HAP-1 (cell line): ENCODE results near the gene LHX6.

Experiments used
- DNase-seq, 2 experiments: peaks; one replicate each; pipeline ENCODE4 v3.0.0-alpha.2; 2016 to 2020; ENCODE audit warnings: low spot score in 2 of 2
- H3K27me3 ChIP-seq: fragments of 250-450 bp; sonication (Bioruptor Pico); 2 replicates; pipeline ENCODE4 v1.5.1; 2020; ENCODE audit warnings: low read depth, mild to moderate bottlenecking, moderate library complexity
- H3K36me3 ChIP-seq: fragments of 250-450 bp; sonication (Bioruptor Pico); replicated peaks from 2 replicates; pipeline ENCODE4 v1.5.1; 2020; ENCODE audit warnings: mild to moderate bottlenecking
- H3K4me1 ChIP-seq: fragments of 250-450 bp; sonication (Bioruptor Pico); 2 replicates; pipeline ENCODE4 v1.5.1; 2020; ENCODE audit warnings: mild to moderate bottlenecking
- H3K4me3 ChIP-seq: fragments of 250-450 bp; sonication (Bioruptor Pico); 2 replicates; pipeline ENCODE4 v1.5.1; 2020; ENCODE audit warnings: mild to moderate bottlenecking, moderate library complexity
- H3K9me3 ChIP-seq: fragments of 250-450 bp; sonication (Bioruptor Pico); 2 replicates; pipeline ENCODE4 v1.5.1; 2020; ENCODE audit warnings: mild to moderate bottlenecking, moderate library complexity
- in situ Hi-C: fragments of 300-500 bp; cut with MboI; formaldehyde crosslinking; loops from 3 replicates; pipeline ENCODE4 v1.14.3; 2020; ENCODE audit warnings: low sequenced_read_pairs, inconsistent platforms, mixed read lengths

LHX6 gene

DNA sequence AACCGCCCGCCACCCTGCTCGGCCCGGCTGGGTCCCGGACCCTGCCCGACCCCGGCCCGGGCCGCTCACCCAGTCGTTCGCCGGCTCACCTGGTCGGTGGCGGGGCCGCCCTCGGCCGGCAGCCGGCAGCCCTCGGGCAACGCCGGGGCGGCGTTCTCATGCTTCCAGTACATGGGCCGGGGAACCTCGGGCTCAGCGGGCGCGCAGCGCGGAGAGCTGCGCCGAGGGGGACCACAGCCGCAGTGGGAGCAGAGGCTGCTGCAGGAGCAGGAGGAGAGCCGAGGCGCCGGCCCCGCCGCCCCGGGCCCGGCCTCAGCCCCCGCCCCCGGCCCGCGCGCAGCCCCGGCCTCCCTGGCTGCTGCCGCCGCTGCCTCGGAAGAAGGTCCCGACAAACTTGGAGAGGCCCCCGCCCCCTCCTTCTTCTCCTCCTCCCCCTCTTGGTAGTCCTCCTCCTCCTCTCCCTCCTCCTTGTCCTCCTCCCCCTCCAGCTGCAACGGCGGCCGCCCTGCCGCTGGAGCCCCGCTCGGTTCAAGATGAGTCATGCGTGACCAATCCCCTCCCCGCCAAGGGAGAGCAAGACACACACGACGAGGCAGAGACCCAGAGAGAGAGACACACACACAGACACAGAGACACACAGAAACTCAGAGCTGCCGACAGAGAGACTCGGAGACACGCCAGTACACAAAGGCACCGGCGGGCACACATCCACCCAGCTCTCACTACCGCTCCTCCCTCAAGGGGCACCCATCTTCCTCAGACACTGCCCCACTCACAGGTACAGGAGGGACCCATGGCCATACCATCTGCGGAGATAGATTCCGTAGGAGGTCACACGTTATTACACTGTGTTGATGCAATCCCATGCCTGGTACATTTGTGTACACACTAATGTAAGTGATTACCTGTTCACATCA, at the start of gene LHX6:
Gene LHX6, minus strand, starts transcription at position 390 of the 917 bp plus-strand sequence. Its CDS starts 217 bp downstream, at position 173.
- Histone ChIP-seq H3K27me3 (no peaks in the 10 kb centered on the region; the same call in 1 of the 2 replicates), H3K4me1 (peaks cover 12% of the 10 kb centered on the region), H3K36me3 (no peaks in the 10 kb centered on the region), H3K4me3 (no peak within 1 kb of the TSS), H3K9me3 (no peaks in the 10 kb centered on the region)
- in situ Hi-C loops = no loop called here
- no peak for DNase-seq

DNA sequence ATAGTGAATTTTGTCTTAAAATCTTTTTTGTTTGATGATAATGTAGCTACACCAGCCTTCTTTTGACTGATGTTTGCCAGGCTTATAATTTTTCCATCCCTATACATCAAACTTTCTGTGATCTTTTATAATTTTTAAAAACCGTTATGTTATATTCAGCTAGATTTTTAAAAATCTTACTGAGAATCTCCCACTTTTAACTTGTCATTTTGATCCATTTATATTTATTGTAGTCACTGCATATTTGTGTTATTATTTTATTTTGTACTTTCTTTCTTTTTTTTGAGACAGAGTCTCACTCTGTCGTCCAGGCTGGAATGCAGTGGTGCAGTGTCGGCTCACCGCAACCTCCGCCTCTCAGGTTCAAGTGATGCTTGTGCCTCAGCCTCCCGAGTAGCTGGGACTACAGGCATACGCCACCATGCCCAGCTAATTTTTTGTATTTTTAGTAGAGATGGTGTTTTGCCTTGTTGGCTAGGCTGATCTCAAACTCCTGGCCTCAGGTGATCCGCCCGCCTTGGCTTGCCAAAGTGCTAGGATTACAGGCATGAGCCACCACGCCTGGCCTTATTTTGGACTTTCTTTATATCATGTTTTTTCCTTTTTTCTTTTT, 48.6 kb upstream of the LHX6 start:
- Histone ChIP-seq H3K9me3 (peaks cover 3% of the 10 kb centered on the region), H3K27me3 (no peaks in the 10 kb centered on the region), H3K36me3 (peaks cover 47% of the 10 kb centered on the region), H3K4me1 (no peaks in the 10 kb centered on the region), H3K4me3 (no peak overlapping the region)
- in situ Hi-C loops = no loop called here
- DNase-seq = no peak

DNA sequence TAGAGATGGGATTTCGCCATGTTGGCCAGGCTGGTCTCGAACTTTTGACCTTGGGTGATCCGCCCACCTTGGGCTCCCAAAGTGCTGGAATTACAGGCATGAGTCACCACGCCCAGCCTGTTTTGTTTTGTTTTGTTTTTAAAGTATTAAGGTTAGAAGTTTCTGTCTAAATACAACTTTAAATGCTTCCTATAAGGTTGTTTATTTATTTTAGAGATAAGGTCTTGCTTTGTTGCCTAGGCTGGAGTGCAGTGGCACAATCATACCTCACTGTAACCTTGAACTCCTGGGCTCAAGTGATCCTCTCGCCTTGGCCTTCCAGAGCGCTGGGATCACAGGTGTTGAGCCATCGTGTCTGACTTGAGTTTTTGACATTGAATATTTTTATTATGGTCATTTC, 47.3 kb upstream of the LHX6 start:
- no peak overlapping the region for H3K4me3 ChIP-seq
- H3K9me3 ChIP-seq = peaks cover 3% of the 10 kb centered on the region
- peaks cover 52% of the 10 kb centered on the region for H3K36me3 ChIP-seq
- no peaks in the 10 kb centered on the region for H3K4me1 ChIP-seq
- DNase-seq = no peak
- in situ Hi-C loops = no loop called here
- no peaks in the 10 kb centered on the region for H3K27me3 ChIP-seq

DNA sequence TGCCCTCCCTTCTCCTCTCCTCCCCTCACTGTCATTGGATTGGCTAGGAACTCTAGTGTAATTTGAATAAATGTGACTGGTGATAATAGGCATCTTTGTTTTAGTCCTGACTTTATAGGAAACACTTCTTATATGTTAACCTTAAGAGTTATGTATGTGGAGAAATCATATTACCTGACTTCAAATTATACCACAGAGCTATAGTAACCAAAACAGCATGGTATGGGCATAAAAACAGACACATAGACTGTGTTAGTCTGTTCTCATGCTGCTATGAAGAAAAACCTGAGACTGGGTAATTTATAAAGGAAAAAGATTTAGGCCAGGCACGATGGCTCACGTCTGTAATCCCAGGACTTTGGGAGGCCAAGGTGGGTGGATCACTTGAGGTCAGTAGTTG, 45.3 kb upstream of the LHX6 start:
- H3K36me3 ChIP-seq = peaks cover 55% of the 10 kb centered on the region
- H3K4me1 ChIP-seq = no peaks in the 10 kb centered on the region
- H3K4me3 ChIP-seq = no peak overlapping the region
- in situ Hi-C loops = no loop called here
- H3K9me3 ChIP-seq = peaks cover 3% of the 10 kb centered on the region
- no peak for DNase-seq
- no peaks in the 10 kb centered on the region for H3K27me3 ChIP-seq

DNA sequence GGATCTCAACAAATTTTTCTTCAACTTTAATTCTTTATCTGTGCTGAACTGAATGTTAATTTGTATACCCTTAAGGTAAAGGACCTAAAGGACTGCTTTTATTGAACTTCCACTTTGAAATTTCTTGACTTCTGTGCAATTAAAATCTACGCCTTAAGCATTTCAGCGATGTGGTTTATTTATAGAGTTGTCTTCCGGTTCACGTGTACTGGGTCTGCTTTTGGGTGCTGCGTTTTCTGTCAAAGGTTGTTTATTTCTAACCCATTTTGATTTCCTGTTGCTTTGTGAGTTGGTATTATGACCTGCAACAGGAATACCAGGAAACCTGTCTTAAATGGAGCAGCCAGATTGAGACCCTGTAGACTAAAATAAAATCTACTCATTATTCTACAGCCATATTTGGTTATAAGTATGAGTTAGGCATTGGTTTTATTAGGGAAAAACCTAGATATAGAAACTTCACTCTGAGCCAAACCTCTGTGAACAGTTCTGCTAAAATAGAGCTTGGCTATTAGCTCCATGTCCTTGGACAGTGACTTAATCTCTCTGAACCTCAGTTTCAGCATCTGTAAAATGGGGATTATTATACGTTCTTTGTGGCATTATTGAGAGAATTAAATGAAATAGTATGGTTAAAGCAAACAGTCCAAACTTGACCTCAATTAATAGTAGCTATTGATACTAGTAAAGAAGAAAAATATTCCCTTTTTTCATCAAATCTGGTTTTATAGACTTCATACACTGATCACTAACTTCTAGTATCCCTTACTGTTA, 39.5 kb upstream of the LHX6 start:
- H3K9me3 ChIP-seq = no peaks in the 10 kb centered on the region
- DNase-seq = no peak
- peaks cover 11% of the 10 kb centered on the region for H3K4me1 ChIP-seq
- peaks cover 47% of the 10 kb centered on the region for H3K36me3 ChIP-seq
- in situ Hi-C loops = no loop called here
- no peak overlapping the region for H3K4me3 ChIP-seq
- no peaks in the 10 kb centered on the region for H3K27me3 ChIP-seq

DNA sequence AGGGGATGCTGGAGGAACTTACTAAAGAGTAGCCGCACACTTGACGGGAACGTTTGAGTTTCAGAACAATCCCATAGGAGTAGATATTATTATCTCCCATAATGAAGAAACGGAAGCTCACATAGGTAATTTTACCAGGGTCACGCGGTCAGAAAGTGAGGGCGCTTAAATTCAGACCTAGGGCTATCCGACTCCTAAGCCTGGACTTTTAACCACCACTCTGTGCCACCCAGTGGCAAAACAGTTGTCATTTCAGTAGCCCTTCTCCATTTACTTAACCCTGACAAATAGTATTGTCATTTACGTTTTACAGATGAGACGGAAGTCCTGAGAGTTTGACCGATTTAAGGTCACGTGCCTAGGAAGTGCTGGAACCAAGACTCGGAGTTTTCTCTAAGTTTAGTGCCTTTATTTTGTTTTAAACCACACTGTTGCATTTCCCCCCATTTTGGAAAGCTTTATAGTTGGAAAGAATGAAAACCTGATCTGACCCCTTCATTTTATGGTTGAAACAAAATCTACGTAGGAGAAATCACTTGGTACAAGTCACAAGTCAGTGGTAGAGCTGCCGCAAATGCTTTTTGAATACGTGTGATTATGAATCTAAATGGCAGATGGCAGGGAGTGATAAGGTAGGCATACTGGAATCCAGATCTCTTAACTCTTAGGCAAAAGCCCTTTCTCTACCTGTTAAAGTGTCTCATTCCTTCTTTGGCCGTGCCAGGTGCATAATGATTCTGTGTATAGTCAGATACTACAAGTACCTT, 36.6 kb upstream of the LHX6 start:
- Histone ChIP-seq H3K4me1 (peaks cover 22% of the 10 kb centered on the region), H3K36me3 (peaks cover 27% of the 10 kb centered on the region), H3K9me3 (no peaks in the 10 kb centered on the region), H3K27me3 (no peaks in the 10 kb centered on the region), H3K4me3 (peak overlapping the region; percentile 77)
- DNase-seq = peak in 1 of 2 experiments; percentile 50
- in situ Hi-C loops = no loop called here

DNA sequence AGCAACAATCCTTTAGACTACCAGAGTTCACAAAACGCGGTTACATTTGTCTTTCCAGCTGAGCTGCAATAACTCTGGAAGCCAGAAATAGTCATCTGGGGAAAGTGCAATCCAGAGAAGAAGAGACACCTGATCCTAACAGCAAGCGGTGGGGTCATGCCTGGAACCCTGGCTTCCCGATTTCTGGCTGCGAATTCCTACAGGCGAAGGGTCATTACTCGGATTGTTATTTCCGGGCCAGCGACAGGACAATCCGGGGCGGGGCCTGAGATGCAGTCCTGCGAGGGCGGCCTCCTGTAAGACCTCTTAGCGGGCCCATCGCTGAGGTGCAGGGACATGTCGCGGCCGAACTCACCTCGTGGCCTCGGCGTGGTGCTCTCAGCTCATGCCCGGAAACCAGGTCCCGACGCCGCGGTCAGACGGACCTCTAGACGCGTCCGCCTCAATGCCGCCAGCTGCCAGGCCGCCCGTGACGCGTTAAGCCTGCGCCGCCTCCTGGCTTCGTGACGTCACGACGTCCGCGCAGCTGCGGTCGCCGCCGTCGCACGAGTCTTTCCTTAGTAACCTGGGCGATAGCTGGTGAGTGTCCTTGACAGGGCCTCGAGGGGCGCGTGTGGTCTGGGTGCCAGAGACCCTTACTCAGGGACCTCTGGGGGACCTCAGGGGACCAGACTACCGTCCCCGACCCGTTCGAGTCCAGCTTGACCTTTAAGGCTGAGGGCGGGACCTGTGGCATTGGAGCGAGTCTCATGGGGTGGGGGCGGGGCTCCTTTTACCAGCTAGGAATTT, 35.8 kb upstream of the LHX6 start, which contains the start of the genes MRRF and RBM18:
Gene MRRF, plus strand, starts transcription at position 523 of the 789 bp plus-strand sequence. CDS start 6,010 bp downstream, outside the sequence.
Gene RBM18, minus strand, starts transcription at position 481 of the 789 bp plus-strand sequence. CDS start 3,348 bp downstream, outside the sequence.
- Histone ChIP-seq H3K4me3 (peak within 1 kb of the TSS; percentile 77), H3K36me3 (peaks cover 27% of the 10 kb centered on the region), H3K9me3 (no peaks in the 10 kb centered on the region), H3K27me3 (no peaks in the 10 kb centered on the region), H3K4me1 (peaks cover 22% of the 10 kb centered on the region)
- in situ Hi-C loops = no loop called here
- DNase-seq = peak; percentile 79 to 91

DNA sequence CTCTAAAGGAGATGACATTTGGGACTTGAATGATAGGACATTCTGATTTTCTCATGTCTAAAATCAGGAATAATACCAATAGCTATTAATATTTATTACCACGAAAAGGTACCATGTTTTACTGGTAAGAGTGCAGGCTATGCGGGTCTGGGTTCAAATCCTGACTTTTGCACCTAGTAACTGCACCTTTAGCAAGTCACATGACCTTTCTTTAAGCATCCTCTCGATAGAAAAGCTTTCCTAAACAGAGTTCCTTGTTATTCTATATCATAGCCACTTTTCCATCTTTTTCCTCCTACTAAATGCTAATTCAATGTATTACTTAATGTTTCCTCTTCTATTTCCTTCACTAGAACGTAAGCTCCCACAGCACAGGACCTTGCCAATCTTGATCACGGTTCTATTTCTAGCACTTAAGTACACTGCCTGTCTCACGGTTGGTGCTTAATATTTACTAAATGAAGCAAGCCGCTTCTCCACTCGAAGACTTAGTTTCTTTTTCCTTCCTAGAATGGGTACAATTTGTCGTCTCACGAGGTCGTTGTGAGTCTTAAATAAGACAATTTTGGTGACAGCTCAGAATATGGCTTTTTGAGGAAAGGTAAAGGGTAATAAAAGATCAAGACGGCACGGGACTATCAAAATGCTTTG, 35.1 kb upstream of the LHX6 start:
- Histone ChIP-seq H3K4me3 (peak overlapping the region; percentile 77), H3K4me1 (peaks cover 22% of the 10 kb centered on the region), H3K36me3 (peaks cover 27% of the 10 kb centered on the region), H3K27me3 (no peaks in the 10 kb centered on the region), H3K9me3 (no peaks in the 10 kb centered on the region)
- DNase-seq = no peak
- in situ Hi-C loops = no loop called here

DNA sequence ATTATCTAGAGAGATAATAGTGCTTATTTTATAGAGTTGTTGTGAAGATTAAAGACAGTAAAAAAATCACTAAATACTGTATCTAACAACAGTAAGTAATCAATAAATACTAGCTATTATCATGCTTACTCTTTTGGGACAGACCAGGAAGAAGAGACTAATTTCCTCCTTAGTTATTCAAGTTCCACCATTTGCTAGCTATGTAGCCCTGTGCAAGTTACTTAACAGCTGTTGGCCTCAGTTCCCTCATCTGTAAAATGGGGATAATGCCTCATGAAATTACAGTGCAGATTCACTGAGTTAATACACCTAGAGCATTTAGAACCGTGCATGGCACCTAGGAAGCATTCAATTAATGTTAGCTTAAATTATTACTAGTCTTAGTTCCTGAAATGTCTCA, 33.3 kb upstream of the LHX6 start:
- DNase-seq = no peak
- Histone ChIP-seq H3K4me1 (peaks cover 31% of the 10 kb centered on the region), H3K27me3 (no peaks in the 10 kb centered on the region), H3K4me3 (no peak overlapping the region), H3K36me3 (peaks cover 27% of the 10 kb centered on the region), H3K9me3 (no peaks in the 10 kb centered on the region)
- in situ Hi-C loops = no loop called here

DNA sequence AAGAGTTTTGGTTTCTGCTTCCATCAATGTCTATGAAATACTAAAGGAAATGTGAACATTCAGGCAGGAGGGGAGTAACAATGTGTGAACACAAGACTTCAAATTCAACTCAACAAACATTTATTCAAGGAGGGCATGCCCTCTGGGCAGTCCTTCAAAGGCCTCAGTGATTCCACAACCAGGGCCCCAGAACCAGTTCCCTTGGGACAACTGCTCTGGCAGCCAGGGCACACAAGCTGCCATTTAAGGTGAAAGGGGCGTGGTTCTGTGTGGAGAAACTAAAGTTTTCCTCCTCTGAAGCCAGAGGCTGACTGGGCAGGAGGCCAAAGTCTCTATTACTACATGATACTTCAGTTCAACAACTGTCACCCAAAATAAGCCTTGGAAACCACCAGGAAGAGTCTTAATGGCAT, 32.7 kb upstream of the LHX6 start:
- H3K9me3 ChIP-seq = no peaks in the 10 kb centered on the region
- in situ Hi-C loops = no loop called here
- peaks cover 37% of the 10 kb centered on the region for H3K4me1 ChIP-seq
- peaks cover 26% of the 10 kb centered on the region for H3K36me3 ChIP-seq
- no peaks in the 10 kb centered on the region for H3K27me3 ChIP-seq
- no peak overlapping the region for H3K4me3 ChIP-seq
- peak; percentile 90 for DNase-seq

DNA sequence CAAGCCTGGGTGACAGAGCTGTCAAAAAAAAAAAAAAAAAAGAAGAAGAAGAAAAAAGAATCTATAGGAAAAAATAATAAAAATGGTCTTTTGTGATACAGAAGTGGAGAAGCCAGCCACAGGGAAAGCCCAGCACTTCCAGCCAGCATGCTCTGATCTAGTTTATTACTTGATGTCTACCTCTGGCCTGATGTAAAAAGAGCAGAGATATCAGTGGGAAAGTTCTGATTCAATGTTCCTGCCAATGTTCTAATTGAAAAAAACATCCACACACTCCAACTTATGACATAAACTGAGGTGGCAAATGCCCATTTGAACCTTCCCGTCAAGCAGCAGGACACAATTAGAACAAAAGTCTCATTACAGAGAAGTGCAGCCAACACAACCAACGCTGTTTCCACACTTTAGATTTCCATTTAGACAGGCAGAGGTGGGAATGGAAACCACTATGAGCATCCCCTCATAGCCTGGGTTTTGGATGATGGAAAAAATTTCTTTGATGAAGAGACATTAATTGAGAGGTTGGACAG, 30.2 kb upstream of the LHX6 start:
- in situ Hi-C loops = no loop called here
- H3K4me1 ChIP-seq = peaks cover 52% of the 10 kb centered on the region
- H3K4me3 ChIP-seq = no peak overlapping the region
- H3K36me3 ChIP-seq = peaks cover 14% of the 10 kb centered on the region
- no peaks in the 10 kb centered on the region for H3K27me3 ChIP-seq
- no peak for DNase-seq
- H3K9me3 ChIP-seq = no peaks in the 10 kb centered on the region

DNA sequence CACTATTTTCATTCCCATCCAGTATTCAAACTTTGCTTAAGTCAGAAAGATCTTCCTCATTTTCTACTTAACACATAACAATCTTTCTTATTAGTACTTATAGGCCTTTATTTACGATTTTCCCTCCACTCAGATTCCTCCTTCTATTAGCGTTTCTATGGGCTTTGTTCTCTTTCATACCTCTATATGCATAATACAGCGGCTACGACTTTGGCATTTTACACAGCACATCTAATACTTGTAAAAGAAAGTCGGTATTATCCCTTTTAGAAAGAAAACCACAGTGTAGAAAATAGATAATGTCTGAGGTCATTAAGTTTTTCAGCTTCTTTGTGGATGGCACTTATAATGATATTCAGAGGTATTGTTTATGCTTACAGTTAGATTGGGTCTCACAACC, 27.4 kb upstream of the LHX6 start:
- DNase-seq = peak; percentile 57 to 99
- Histone ChIP-seq H3K4me3 (no peak overlapping the region), H3K36me3 (peaks cover 21% of the 10 kb centered on the region), H3K4me1 (peaks cover 39% of the 10 kb centered on the region), H3K9me3 (no peaks in the 10 kb centered on the region), H3K27me3 (no peaks in the 10 kb centered on the region)
- in situ Hi-C loops = no loop called here
